ENCODE measurements around the gene PTGDR2. TPM values are rescaled to one million over a fixed set of nuclear protein-coding genes. Genes with fewer than 3 reads are reported as not detected.
A peak's percentile ranks its signal among the peaks of the same experiment; 100 is the strongest.
"Not testable (repeated sequence)": the region's sequence is repeated elsewhere in the genome, so short reads cannot be mapped to it uniquely, and the experiment has no call there.

Gene PTGDR2
- total RNA-seq, 4 donors from 2014 or later = 0.11 TPM; not detected in 3

GRCh38 chr11:60825118-60825517, 30.6 kb downstream of the PTGDR2 start:
- H3K4me1 ChIP-seq = no peaks in the 10 kb centered on the region
- TF ChIP-seq POLR2A (IDR thresholded peaks at IDR 0.05) = no peak
- TF ChIP-seq CTCF (IDR thresholded peaks at IDR 0.05) = no peak

GRCh38 chr11:60823745-60824306, 31.9 kb downstream of the PTGDR2 start:
- 94 to 98% methylated on average over 5 of the region's 5 CpGs for WGBS, 2 donors
- intact Hi-C loops (cut with DNase I) = not testable (repeated sequence)

More at GRCh38 chr11:60825118-60825517, 30.6 kb downstream of the PTGDR2 start:
- Histone ChIP-seq H3K4me3 (replicated peaks in 1 of 3) (no peak overlapping the region), H3K27me3 (no peaks in the 10 kb centered on the region), H3K9me3 (no peaks in the 10 kb centered on the region), H3K36me3 (no peaks in the 10 kb centered on the region), H3K27ac (no peak overlapping the region)
- DNase-seq = no peak
- intact Hi-C loops (cut with DNase I) = loop anchor here (5.0 kb wide), 1 partner anchor 72 kb away; no protein-coding TSS in a partner anchor
- WGBS, 2 donors = 90 to 92% methylated on average over 5 of the region's 5 CpGs

GRCh38 chr11:60821827-60822599, 33.7 kb downstream of the PTGDR2 start:
- no peaks in the 10 kb centered on the region for H3K36me3 ChIP-seq
- H3K4me3 ChIP-seq (replicated peaks in 1 of 3) = no peak overlapping the region
- TF ChIP-seq CTCF (IDR thresholded peaks at IDR 0.05) (no peak), POLR2A (IDR thresholded peaks at IDR 0.05) (no peak)
- DNase-seq = peak in 1 of 2 donors; percentile 38
- no peaks in the 10 kb centered on the region for H3K27me3 ChIP-seq
- WGBS, 2 donors = 34% methylated on average over 15 of the region's 15 CpGs
- H3K27ac ChIP-seq = no peak overlapping the region
- intact Hi-C loops (cut with DNase I) = no loop called here
- H3K4me1 ChIP-seq = no peaks in the 10 kb centered on the region
- H3K9me3 ChIP-seq = no peaks in the 10 kb centered on the region

More at GRCh38 chr11:60823745-60824306, 31.9 kb downstream of the PTGDR2 start:
- not testable (repeated sequence) for DNase-seq; H3K27ac ChIP-seq; H3K27me3 ChIP-seq; H3K9me3 ChIP-seq; H3K36me3 ChIP-seq; H3K4me1 ChIP-seq; H3K4me3 ChIP-seq (replicated peaks in 1 of 3)

- Histone ChIP-seq H3K4me1 (no peaks in the 10 kb centered on the region), H3K27me3 (no peaks in the 10 kb centered on the region), H3K4me3 (replicated peaks in 1 of 3) (no peak overlapping the region), H3K36me3 (no peaks in the 10 kb centered on the region), H3K27ac (no peak overlapping the region), H3K9me3 (no peaks in the 10 kb centered on the region)
- 79 to 86% methylated on average over 4 of the region's 4 CpGs for WGBS, 2 donors
- intact Hi-C loops (cut with DNase I) = no loop called here
- DNase-seq = no peak
- no peak for TF ChIP-seq CTCF (IDR thresholded peaks at IDR 0.05)
- no peak for TF ChIP-seq POLR2A (IDR thresholded peaks at IDR 0.05)
Observed at GRCh38 chr11:60818057-60818456, 37.7 kb downstream of the PTGDR2 start.

- no peak for DNase-seq
- TF ChIP-seq POLR2A (IDR thresholded peaks at IDR 0.05) (no peak), CTCF (IDR thresholded peaks at IDR 0.05) (no peak)
- Histone ChIP-seq H3K4me3 (replicated peaks in 1 of 3) (no peak overlapping the region), H3K4me1 (no peaks in the 10 kb centered on the region), H3K27me3 (no peaks in the 10 kb centered on the region), H3K9me3 (no peaks in the 10 kb centered on the region), H3K27ac (no peak overlapping the region), H3K36me3 (no peaks in the 10 kb centered on the region)
- WGBS, 2 donors = 78 to 95% methylated on average over 2 of the region's 2 CpGs
- intact Hi-C loops (cut with DNase I) = no loop called here
Observed at GRCh38 chr11:60816590-60817157, 39.1 kb downstream of the PTGDR2 start.

All from thyroid gland (tissue), 4 donors.